T-helper 1 cell (primary cell): ENCODE data around the gene BTBD7.
"Not testable (repeated sequence)": the region's sequence is repeated elsewhere in the genome, so short reads cannot be mapped to it uniquely, and the experiment has no call there.

Experiments
- DNase-seq, 5 donors: peaks; one replicate each; pipeline ENCODE4 v3.0.0-alpha.2; 2012 to 2020

Gene BTBD7

GRCh38 chr14:93239869-93240677, 92.8 kb downstream of the BTBD7 start:
- no peak for DNase-seq

GRCh38 chr14:93234798-93235197, 98.0 kb downstream of the BTBD7 start:
- no peak for DNase-seq

GRCh38 chr14:93233078-93233477, 99.8 kb downstream of the BTBD7 start:
- DNase-seq: not testable (repeated sequence)

GRCh38 chr14:93232159-93232558, 100.7 kb downstream of the BTBD7 start:
- DNase-seq: no peak

GRCh38 chr14:93231129-93231979, 101.5 kb downstream of the BTBD7 start:
- no peak for DNase-seq

GRCh38 chr14:93230539-93230938, 102.3 kb downstream of the BTBD7 start:
- DNase-seq: no peak

- DNase-seq: no peak
These were observed 104.3 kb downstream of the BTBD7 start for GRCh38 chr14:93228550-93228949.

GRCh38 chr14:93223565-93223964, 109.3 kb downstream of the BTBD7 start:
- no peak for DNase-seq

GRCh38 chr14:93220509-93220908, 112.3 kb downstream of the BTBD7 start:
- no peak for DNase-seq

GRCh38 chr14:93219103-93219726, 113.6 kb downstream of the BTBD7 start:
- peak in 4 of 5 donors; percentile 21 to 59 (median 42) for DNase-seq

- no peak for DNase-seq
These were observed 118.2 kb downstream of the BTBD7 start for GRCh38 chr14:93214598-93214997.

GRCh38 chr14:93212432-93212831, 120.4 kb downstream of the BTBD7 start:
- no peak for DNase-seq

- peak in 1 of 5 donors; percentile 25 for DNase-seq
These were observed 125.1 kb downstream of the BTBD7 start for GRCh38 chr14:93207468-93208308.

- DNase-seq: peak; percentile 80 to 94 (median 84)
These were observed 125.9 kb downstream of the BTBD7 start, which contains the start of the genes GON7 and UBR7 for GRCh38 chr14:93206793-93207467. TSS of gene GON7 (minus strand) at chr14:93207065. CDS start at chr14:93207037, 28 bp downstream. TSS of gene UBR7 (plus strand) at chr14:93207256. CDS start at chr14:93207292, 36 bp downstream.

- no peak for DNase-seq
These were observed 131.6 kb downstream of the BTBD7 start for GRCh38 chr14:93201155-93201704.

GRCh38 chr14:93200553-93200952, 132.3 kb downstream of the BTBD7 start:
- no peak for DNase-seq

- no peak for DNase-seq
These were observed 133.8 kb downstream of the BTBD7 start for GRCh38 chr14:93199031-93199430.

GRCh38 chr14:93195316-93195999, 137.4 kb downstream of the BTBD7 start:
- DNase-seq: no peak
